ENCODE results near the gene GSTA3. TPM values are rescaled to one million over a fixed set of nuclear protein-coding genes. Genes with fewer than 3 reads are reported as not detected.

Gene GSTA3
- polyA plus RNA-seq, 1 of the 3 experiments (the other 2 are of a cell fraction), result not detected

- no peaks in the 10 kb centered on the region for H3K79me2 ChIP-seq (ENCODE audit: insufficient read depth)
- no peaks in the 10 kb centered on the region for H3K36me3 ChIP-seq (replicated peaks in 1 of 2; ENCODE audit: control insufficient read depth in 1 of 2, insufficient read depth in 2 of 2, low read length in 1 of 2)
- DNase-seq, result no peak
- H3F3A ChIP-seq (replicated peaks; ENCODE audit: insufficient read depth), result no peaks in the 10 kb centered on the region
- no peaks in the 10 kb centered on the region for H3K27me3 ChIP-seq (ENCODE audit: insufficient read depth)
- no peaks in the 10 kb centered on the region for H3K9me3 ChIP-seq
- H3K4me3 ChIP-seq (ENCODE audit: low read depth in 2 of 2, low read length in 1 of 2), result no peak overlapping the region
- CTCF ChIA-PET, result interaction anchor here (1.0 kb wide), 1 partner anchor 15 kb away, joined by 3 read pairs; no protein-coding TSS in a partner anchor
- H2AFZ ChIP-seq (ENCODE audit: low read depth), result no peak overlapping the region
- WGBS (ENCODE audit: low lambda C conversion rate), result 58% methylated on average over 2 of the region's 2 CpGs
- no peaks in the 10 kb centered on the region for H4K20me1 ChIP-seq (ENCODE audit: insufficient read depth)
- H3K9me2 ChIP-seq, result no peaks in the 10 kb centered on the region
- POLR2A ChIA-PET, result no interaction called here
- peaks cover 7 to 9% of the 10 kb centered on the region in 2 experiments; a peak in 3 of 4 replicates for H3K4me1 ChIP-seq (ENCODE audit: control insufficient read depth in 1 of 2, insufficient read depth in 2 of 2, low read depth in 1 of 2, low read length in 1 of 2)
- TF ChIP-seq NFIC (IDR thresholded peaks at IDR 0.05; ENCODE audit: borderline replicate concordance), result no peak
- TF ChIP-seq REST (IDR thresholded peaks at IDR 0.05; ENCODE audit: low read depth, low read length), result no peak
- TF ChIP-seq FOXJ3 (CRISPR knock-in tag; IDR thresholded peaks at IDR 0.05), result no peak
- TF ChIP-seq ZBTB33 (IDR thresholded peaks at IDR 0.05; ENCODE audit: borderline replicate concordance, low read depth), result no peak
- no peak for TF ChIP-seq EP300 (IDR thresholded peaks at IDR 0.05; ENCODE audit: borderline replicate concordance in 1 of 2, low read depth in 1 of 2, low read length in 1 of 2)
- no peak for TF ChIP-seq RXRA (IDR thresholded peaks at IDR 0.05; ENCODE audit: borderline replicate concordance, low read depth)
- TF ChIP-seq MEF2A (IDR thresholded peaks at IDR 0.05; ENCODE audit: borderline replicate concordance, low read depth), result no peak
- no peak for TF ChIP-seq RAD21 (IDR thresholded peaks at IDR 0.05; ENCODE audit: low read length)
- no peak for TF ChIP-seq MAX (IDR thresholded peaks at IDR 0.05; ENCODE audit: low read depth)
- no peak for TF ChIP-seq MXI1 (IDR thresholded peaks at IDR 0.05; ENCODE audit: low read depth, low read length)
- no peak for TF ChIP-seq TCF12 (IDR thresholded peaks at IDR 0.05)
- TF ChIP-seq RFX5 (IDR thresholded peaks at IDR 0.05; ENCODE audit: low read length), result no peak
- no peak for TF ChIP-seq TAF1 (IDR thresholded peaks at IDR 0.05; ENCODE audit: borderline replicate concordance, low read depth, low read length)
- TF ChIP-seq CTCF (IDR thresholded peaks at IDR 0.05), result no peak
- TF ChIP-seq SIN3A (IDR thresholded peaks at IDR 0.05; ENCODE audit: borderline replicate concordance, low read depth, low read length), result no peak
- no peak for TF ChIP-seq FOSL2 (IDR thresholded peaks at IDR 0.05; ENCODE audit: borderline replicate concordance, low read depth)
- no peak for TF ChIP-seq GABPA (IDR thresholded peaks at IDR 0.05; ENCODE audit: low read depth)
- 0 out of 2 replicates have a peak overlapping the region, but pooled peaks have one; percentile 17 for H3K4me2 ChIP-seq
- peak overlapping the region in 1 of 2 experiments; percentile 55; a peak in 2 of 4 replicates for H3K27ac ChIP-seq (ENCODE audit: low read depth in 2 of 2, low read length in 1 of 2)
- no peak overlapping the region for H3K9ac ChIP-seq
Measured at GRCh38 chr6:52877786-52878185, 31.7 kb downstream of the GSTA3 start.

All from SK-N-SH (cell line).